ENCODE data around the gene CCDC137.

The CCDC137 gene

DNA sequence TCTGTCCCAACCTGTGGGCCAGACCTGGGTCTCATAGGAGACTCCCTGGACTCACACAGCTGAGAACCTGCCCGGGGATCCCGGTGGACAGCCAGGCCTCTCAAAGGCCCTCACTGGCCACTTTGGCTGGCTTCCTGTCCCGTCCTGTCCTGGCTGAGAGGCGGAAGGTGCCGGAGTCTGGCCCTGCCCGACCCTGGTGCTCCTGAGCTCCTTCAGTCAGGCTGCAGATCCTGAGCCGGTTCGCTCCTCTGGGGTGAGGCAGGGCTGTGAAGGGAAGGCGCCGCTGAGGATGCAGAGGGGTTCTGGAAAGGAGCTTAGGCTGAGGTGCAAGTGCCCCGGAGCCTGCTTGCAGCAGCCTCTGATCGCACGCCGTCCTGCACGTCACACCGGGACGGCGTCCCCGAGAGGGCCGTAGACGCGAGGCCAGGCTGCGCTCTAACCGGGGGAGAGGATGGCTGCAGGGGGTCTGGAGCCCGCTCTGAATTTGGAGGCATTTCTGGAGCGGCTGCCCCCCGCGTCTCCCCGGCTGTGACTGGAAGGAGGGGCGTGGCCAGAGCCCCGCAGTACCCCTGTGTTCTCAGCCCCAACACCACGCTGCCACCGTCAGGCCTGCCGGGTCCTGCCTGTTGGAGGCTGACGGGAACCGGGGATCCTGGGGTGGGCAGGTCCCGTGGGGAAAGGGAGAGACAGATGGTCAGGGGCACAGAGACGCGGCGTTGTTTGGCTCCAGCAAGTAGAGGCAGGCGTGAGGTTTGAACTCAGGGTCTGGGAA is 21.4 kb downstream of the CCDC137 start:
- TF ChIP-seq POLR2AphosphoS5 (IDR thresholded peaks at IDR 0.05; ENCODE audit: low read depth) (no peak), CTCF (IDR thresholded peaks at IDR 0.05; ENCODE audit: insufficient read depth, low read length) (no peak), GABPA (IDR thresholded peaks at IDR 0.05; ENCODE audit: low read depth) (no peak), SPI1 (IDR thresholded peaks at IDR 0.05; ENCODE audit: borderline replicate concordance, low read depth) (no peak)
- TF ChIP-seq, protein P1, sequence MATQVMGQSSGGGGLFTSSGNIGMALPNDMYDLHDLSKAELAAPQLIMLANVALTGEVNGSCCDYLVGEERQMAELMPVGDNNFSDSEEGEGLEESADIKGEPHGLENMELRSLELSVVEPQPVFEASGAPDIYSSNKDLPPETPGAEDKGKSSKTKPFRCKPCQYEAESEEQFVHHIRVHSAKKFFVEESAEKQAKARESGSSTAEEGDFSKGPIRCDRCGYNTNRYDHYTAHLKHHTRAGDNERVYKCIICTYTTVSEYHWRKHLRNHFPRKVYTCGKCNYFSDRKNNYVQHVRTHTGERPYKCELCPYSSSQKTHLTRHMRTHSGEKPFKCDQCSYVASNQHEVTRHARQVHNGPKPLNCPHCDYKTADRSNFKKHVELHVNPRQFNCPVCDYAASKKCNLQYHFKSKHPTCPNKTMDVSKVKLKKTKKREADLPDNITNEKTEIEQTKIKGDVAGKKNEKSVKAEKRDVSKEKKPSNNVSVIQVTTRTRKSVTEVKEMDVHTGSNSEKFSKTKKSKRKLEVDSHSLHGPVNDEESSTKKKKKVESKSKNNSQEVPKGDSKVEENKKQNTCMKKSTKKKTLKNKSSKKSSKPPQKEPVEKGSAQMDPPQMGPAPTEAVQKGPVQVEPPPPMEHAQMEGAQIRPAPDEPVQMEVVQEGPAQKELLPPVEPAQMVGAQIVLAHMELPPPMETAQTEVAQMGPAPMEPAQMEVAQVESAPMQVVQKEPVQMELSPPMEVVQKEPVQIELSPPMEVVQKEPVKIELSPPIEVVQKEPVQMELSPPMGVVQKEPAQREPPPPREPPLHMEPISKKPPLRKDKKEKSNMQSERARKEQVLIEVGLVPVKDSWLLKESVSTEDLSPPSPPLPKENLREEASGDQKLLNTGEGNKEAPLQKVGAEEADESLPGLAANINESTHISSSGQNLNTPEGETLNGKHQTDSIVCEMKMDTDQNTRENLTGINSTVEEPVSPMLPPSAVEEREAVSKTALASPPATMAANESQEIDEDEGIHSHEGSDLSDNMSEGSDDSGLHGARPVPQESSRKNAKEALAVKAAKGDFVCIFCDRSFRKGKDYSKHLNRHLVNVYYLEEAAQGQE (IDR thresholded peaks at IDR 0.05; ENCODE audit: insufficient replicate concordance, low read depth) = no peak

DNA sequence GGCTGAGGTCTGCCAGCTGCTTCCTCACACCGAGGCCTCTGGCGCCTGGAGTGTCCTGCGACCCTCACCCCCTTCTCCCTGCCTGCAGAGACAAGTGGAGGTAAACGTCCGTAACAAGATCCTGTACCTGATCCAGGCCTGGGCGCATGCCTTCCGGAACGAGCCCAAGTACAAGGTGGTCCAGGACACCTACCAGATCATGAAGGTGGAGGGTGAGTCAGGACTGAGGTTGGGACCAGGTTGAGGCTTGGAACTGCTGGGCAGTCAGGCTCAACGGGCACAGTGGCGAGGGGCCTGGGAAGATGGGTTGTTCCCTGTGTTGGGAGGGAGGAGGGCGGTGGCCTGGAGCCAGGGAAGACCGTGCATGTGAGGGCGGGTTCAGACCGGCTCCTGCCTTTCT is 22.1 kb downstream of the CCDC137 start:
- TF ChIP-seq POLR2AphosphoS5 (IDR thresholded peaks at IDR 0.05; ENCODE audit: low read depth) (no peak), SPI1 (IDR thresholded peaks at IDR 0.05; ENCODE audit: borderline replicate concordance, low read depth) (no peak), CTCF (IDR thresholded peaks at IDR 0.05; ENCODE audit: insufficient read depth, low read length) (no peak), GABPA (IDR thresholded peaks at IDR 0.05; ENCODE audit: low read depth) (no peak)
- TF ChIP-seq, protein P1 (IDR thresholded peaks at IDR 0.05; ENCODE audit: insufficient replicate concordance, low read depth) = no peak
- no peaks in the 10 kb centered on the region for H3K27me3 ChIP-seq (ENCODE audit: insufficient read depth, poor library complexity, severe bottlenecking)
- H3K4me3 ChIP-seq (replicated peaks; ENCODE audit: insufficient read depth, low read length) = no peak overlapping the region
- H3K27ac ChIP-seq (replicated peaks) = no peak overlapping the region
- no peak for DNase-seq (ENCODE audit: low read depth in 1 of 2, low spot score in 1 of 2)

More for the DNA sequence above, 21.4 kb downstream of the CCDC137 start:
- H3K27ac ChIP-seq (replicated peaks) = no peak overlapping the region
- no peaks in the 10 kb centered on the region for H3K27me3 ChIP-seq (ENCODE audit: insufficient read depth, poor library complexity, severe bottlenecking)
- H3K4me3 ChIP-seq (replicated peaks; ENCODE audit: insufficient read depth, low read length) = no peak overlapping the region
- DNase-seq (ENCODE audit: low read depth in 1 of 2, low spot score in 1 of 2) = no peak

GRCh38 chr17:81690066-81690465 is 23.5 kb downstream of the CCDC137 start:
- no peak for DNase-seq (ENCODE audit: low read depth in 1 of 2, low spot score in 1 of 2)
- no peak overlapping the region for H3K4me3 ChIP-seq (replicated peaks; ENCODE audit: insufficient read depth, low read length)
- no peak for TF ChIP-seq POLR2AphosphoS5 (IDR thresholded peaks at IDR 0.05; ENCODE audit: low read depth)
- TF ChIP-seq SPI1 (IDR thresholded peaks at IDR 0.05; ENCODE audit: borderline replicate concordance, low read depth) = no peak
- TF ChIP-seq, protein P1 (IDR thresholded peaks at IDR 0.05; ENCODE audit: insufficient replicate concordance, low read depth) = no peak
- no peak for TF ChIP-seq CTCF (IDR thresholded peaks at IDR 0.05; ENCODE audit: insufficient read depth, low read length)
- H3K27me3 ChIP-seq (ENCODE audit: insufficient read depth, poor library complexity, severe bottlenecking) = no peaks in the 10 kb centered on the region
- no peak overlapping the region for H3K27ac ChIP-seq (replicated peaks)
